SK-N-SH treated with all-trans-retinoic acid at 6 μM for 48 hours (cell line): ENCODE measurements around the gene INSR.
"Not testable (repeated sequence)": the region's sequence is repeated elsewhere in the genome, so short reads cannot be mapped to it uniquely, and the experiment has no call there.

ENCODE experiments used
- ARNTL ChIP-seq: fragments of 450-650 bp; formaldehyde crosslinking; IDR thresholded peaks from 2 replicates; pipeline ENCODE4 v1.5.0; 2020; ENCODE audit warnings: low read depth, mild to moderate bottlenecking, moderate library complexity, borderline replicate concordance
- RARB ChIP-seq: fragments of 250-450 bp; sonication (Bioruptor Pico); IDR thresholded peaks from 2 replicates; pipeline ENCODE4 v1.8.0; 2021; ENCODE audit warnings: mild to moderate bottlenecking, moderate library complexity
- TOX ChIP-seq: fragments of 250-450 bp; sonication (Bioruptor Pico); IDR thresholded peaks from 2 replicates; pipeline ENCODE4 v1.8.0; 2021; ENCODE audit warnings: mild to moderate bottlenecking, moderate library complexity, borderline replicate concordance
- ZC3H10 ChIP-seq: fragments of 250-450 bp; sonication (Bioruptor Pico); IDR thresholded peaks from 2 replicates; pipeline ENCODE4 v1.5.1; 2021; ENCODE audit warnings: mild to moderate bottlenecking, moderate library complexity
- ZNF70 ChIP-seq: fragments of 450-650 bp; formaldehyde crosslinking; IDR thresholded peaks from 2 replicates; pipeline ENCODE4 v1.5.0; 2020; ENCODE audit warnings: mild to moderate bottlenecking, moderate library complexity
- TF ChIP-seq, protein P1 (sequence below): fragments of 250-450 bp; sonication (Bioruptor Pico); IDR thresholded peaks from 2 replicates; pipeline ENCODE4 v1.8.0; 2020; ENCODE audit warnings: mild to moderate bottlenecking, moderate library complexity, borderline replicate concordance
- TF ChIP-seq, protein P2 (sequence below): fragments of 250-450 bp; sonication (Bioruptor Pico); IDR thresholded peaks from 2 replicates; pipeline ENCODE4 v1.5.1; 2020; ENCODE audit warnings: low read depth, mild to moderate bottlenecking, moderate library complexity
- TF ChIP-seq, protein P3 (sequence below): fragments of 250-450 bp; sonication (Bioruptor Pico); IDR thresholded peaks from 2 replicates; pipeline ENCODE4 v1.8.0; 2021; ENCODE audit warnings: low read depth, mild to moderate bottlenecking, moderate library complexity, borderline replicate concordance
- TF ChIP-seq, protein P4 (sequence below): fragments of 250-450 bp; sonication (Bioruptor Pico); IDR thresholded peaks from 2 replicates; pipeline ENCODE4 v1.5.0; 2020; ENCODE audit warnings: mild to moderate bottlenecking, moderate library complexity

DNA sequence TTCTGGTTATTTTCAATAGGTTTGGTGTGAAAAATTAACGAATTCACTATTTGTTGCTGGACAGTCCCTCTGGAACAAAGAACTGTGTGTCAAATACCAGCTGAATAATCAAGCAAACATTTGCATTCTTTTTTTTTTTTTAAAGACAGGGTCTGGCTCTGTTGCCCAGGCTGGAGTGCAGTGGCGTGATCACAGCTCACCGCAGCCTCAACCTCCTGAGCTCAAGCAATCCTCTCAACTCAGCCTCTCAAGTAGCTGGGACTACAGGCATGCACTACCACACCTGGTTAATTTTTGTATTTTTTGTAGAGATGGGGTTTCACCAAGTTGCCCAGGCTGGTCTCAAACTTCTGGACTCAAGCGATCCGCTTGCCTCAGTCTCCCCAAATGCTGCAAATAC lies 67.1 kb downstream of the INSR start:
- not testable (repeated sequence) for TF ChIP-seq ARNTL; RARB (CRISPR knock-in tag); TOX (CRISPR knock-in tag); ZC3H10; ZNF70 (CRISPR knock-in tag)
- TF ChIP-seq, protein P1, sequence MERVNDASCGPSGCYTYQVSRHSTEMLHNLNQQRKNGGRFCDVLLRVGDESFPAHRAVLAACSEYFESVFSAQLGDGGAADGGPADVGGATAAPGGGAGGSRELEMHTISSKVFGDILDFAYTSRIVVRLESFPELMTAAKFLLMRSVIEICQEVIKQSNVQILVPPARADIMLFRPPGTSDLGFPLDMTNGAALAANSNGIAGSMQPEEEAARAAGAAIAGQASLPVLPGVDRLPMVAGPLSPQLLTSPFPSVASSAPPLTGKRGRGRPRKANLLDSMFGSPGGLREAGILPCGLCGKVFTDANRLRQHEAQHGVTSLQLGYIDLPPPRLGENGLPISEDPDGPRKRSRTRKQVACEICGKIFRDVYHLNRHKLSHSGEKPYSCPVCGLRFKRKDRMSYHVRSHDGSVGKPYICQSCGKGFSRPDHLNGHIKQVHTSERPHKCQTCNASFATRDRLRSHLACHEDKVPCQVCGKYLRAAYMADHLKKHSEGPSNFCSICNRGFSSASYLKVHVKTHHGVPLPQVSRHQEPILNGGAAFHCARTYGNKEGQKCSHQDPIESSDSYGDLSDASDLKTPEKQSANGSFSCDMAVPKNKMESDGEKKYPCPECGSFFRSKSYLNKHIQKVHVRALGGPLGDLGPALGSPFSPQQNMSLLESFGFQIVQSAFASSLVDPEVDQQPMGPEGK, result not testable (repeated sequence)
- TF ChIP-seq, protein P2, sequence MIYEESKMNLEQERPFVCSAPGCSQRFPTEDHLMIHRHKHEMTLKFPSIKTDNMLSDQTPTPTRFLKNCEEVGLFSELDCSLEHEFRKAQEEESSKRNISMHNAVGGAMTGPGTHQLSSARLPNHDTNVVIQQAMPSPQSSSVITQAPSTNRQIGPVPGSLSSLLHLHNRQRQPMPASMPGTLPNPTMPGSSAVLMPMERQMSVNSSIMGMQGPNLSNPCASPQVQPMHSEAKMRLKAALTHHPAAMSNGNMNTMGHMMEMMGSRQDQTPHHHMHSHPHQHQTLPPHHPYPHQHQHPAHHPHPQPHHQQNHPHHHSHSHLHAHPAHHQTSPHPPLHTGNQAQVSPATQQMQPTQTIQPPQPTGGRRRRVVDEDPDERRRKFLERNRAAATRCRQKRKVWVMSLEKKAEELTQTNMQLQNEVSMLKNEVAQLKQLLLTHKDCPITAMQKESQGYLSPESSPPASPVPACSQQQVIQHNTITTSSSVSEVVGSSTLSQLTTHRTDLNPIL (CRISPR knock-in tag), result not testable (repeated sequence)
- TF ChIP-seq, protein P3, sequence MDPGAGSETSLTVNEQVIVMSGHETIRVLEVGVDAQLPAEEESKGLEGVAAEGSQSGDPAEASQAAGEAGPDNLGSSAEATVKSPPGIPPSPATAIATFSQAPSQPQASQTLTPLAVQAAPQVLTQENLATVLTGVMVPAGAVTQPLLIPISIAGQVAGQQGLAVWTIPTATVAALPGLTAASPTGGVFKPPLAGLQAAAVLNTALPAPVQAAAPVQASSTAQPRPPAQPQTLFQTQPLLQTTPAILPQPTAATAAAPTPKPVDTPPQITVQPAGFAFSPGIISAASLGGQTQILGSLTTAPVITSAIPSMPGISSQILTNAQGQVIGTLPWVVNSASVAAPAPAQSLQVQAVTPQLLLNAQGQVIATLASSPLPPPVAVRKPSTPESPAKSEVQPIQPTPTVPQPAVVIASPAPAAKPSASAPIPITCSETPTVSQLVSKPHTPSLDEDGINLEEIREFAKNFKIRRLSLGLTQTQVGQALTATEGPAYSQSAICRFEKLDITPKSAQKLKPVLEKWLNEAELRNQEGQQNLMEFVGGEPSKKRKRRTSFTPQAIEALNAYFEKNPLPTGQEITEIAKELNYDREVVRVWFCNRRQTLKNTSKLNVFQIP, result not testable (repeated sequence)
- TF ChIP-seq, protein P4, sequence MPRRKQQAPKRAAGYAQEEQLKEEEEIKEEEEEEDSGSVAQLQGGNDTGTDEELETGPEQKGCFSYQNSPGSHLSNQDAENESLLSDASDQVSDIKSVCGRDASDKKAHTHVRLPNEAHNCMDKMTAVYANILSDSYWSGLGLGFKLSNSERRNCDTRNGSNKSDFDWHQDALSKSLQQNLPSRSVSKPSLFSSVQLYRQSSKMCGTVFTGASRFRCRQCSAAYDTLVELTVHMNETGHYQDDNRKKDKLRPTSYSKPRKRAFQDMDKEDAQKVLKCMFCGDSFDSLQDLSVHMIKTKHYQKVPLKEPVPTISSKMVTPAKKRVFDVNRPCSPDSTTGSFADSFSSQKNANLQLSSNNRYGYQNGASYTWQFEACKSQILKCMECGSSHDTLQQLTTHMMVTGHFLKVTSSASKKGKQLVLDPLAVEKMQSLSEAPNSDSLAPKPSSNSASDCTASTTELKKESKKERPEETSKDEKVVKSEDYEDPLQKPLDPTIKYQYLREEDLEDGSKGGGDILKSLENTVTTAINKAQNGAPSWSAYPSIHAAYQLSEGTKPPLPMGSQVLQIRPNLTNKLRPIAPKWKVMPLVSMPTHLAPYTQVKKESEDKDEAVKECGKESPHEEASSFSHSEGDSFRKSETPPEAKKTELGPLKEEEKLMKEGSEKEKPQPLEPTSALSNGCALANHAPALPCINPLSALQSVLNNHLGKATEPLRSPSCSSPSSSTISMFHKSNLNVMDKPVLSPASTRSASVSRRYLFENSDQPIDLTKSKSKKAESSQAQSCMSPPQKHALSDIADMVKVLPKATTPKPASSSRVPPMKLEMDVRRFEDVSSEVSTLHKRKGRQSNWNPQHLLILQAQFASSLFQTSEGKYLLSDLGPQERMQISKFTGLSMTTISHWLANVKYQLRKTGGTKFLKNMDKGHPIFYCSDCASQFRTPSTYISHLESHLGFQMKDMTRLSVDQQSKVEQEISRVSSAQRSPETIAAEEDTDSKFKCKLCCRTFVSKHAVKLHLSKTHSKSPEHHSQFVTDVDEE, result not testable (repeated sequence)
